Esophagus squamous epithelium (tissue), 5 donors: ENCODE results near the gene MYH7. TPM values are rescaled to one million over a fixed set of nuclear protein-coding genes. Genes with fewer than 3 reads are reported as not detected.

Source experiments
- DNase-seq: peaks from one replicate; lab custom pipeline; 2025; lab: John Stamatoyannopoulos, UW
- H3K27ac ChIP-seq, 4 donors: fragments of 200-600 bp; sonication (generic); one replicate each; pipeline ENCODE4 v1.5.1; 2016 to 2019; ENCODE audit warnings: mild to moderate bottlenecking in 1 of 4
- H3K27me3 ChIP-seq, 4 donors: fragments of 200-600 bp; sonication (generic); 1 replicate in 3 of 4; 2 replicates in 1 of 4; pipeline versions ENCODE4 v1.5.1 to v1.6.0; 2017 to 2021; ENCODE audit warnings: antibody characterized with exemption in 1 of 4
- H3K36me3 ChIP-seq, 3 donors: fragments of 200-600 bp; sonication (generic); one replicate each; pipeline ENCODE4 v1.5.1; 2016 to 2019
- H3K4me1 ChIP-seq, 3 donors: fragments of 200-600 bp; sonication (generic); one replicate each; pipeline ENCODE4 v1.5.1; 2017 to 2019
- H3K4me3 ChIP-seq, 4 donors: fragments of 200-600 bp; sonication (generic); 1 replicate in 3 of 4; 2 replicates in 1 of 4; pipeline ENCODE4 v1.5.1; 2016 to 2019; ENCODE audit warnings: mild to moderate bottlenecking in 2 of 4, moderate library complexity in 1 of 4
- H3K9me3 ChIP-seq, 3 donors: fragments of 200-600 bp; sonication (generic); one replicate each; pipeline ENCODE4 v1.5.1; 2016 to 2019
- POLR2A ChIP-seq, 4 donors: fragments of 450-650 bp; IDR thresholded peaks; one replicate each; pipeline ENCODE4 v1.6.1; 2017; ENCODE audit warnings: antibody characterized with exemption in 4 of 4, mild to moderate bottlenecking in 4 of 4, moderate library complexity in 3 of 4
- WGBS, 2 donors: methylation state at CpG; one replicate each; pipeline ENCODE4 v1.1.5; 2018; 5-methylcytosine and 5-hydroxymethylcytosine counted together
- intact Hi-C: fragments of 100-400 bp; cut with DNase I; formaldehyde crosslinking; loops from one replicate; pipeline ENCODE4 v1.15.0; 2022
- total RNA-seq, 4 donors: library from RNA; depleted of rRNA; stranded (reverse); fragments of >200 nt; gene quantifications; one replicate each; pipeline ENCODE4 v1.1.0, GENCODE V29; 2016
- TF ChIP-seq, protein P1 (sequence below), 6 experiments: fragments of 450-650 bp in 4 of 6; fragments of 200-600 bp in 2 of 6; sonication (generic) in 2 of 6; IDR thresholded peaks; one replicate each; pipeline ENCODE4 v1.5.1; 2016 to 2019; ENCODE audit warnings: antibody characterized with exemption in 6 of 6, mild to moderate bottlenecking in 4 of 6, moderate library complexity in 4 of 6
- donor health status: DM: yes; HTN: yes; CAD: no.

MYH7 gene
- total RNA-seq, 4 donors from 2014 or later = not detected

DNA sequence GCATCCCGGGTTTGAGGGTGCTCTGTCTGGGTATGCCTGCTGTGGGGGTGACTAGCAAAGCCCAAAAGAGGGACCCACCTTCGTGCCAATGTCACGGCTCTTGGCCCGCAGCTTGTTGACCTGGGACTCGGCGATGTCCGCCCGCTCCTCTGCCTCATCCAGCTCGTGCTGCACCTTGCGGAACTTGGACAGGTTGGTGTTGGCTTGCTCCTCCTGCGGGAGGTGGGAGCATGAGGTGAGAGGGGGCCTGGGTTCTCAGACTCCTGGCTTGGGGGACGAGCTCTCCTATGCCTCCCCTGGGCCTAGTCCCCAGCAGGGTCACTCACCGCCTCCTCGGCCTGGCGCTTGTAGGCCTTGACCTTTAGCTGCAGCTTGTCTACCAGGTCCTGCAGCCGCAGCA is 21.8 kb downstream of the MYH7 start:
- intact Hi-C loops = no loop called here
- H3K4me3 ChIP-seq = no peak overlapping the region
- H3K27me3 ChIP-seq = peaks cover 0 to 17% (median 0%) of the 10 kb centered on the region in 4 donors
- no peak overlapping the region for H3K27ac ChIP-seq
- H3K36me3 ChIP-seq = no peaks in the 10 kb centered on the region
- H3K9me3 ChIP-seq = no peaks in the 10 kb centered on the region
- H3K4me1 ChIP-seq = no peaks in the 10 kb centered on the region
- WGBS, 2 donors = 86 to 89% methylated on average over 8 to 10 of the region's 16 CpGs
- no peak for DNase-seq
- TF ChIP-seq POLR2A (IDR thresholded peaks at IDR 0.05) = no peak
- TF ChIP-seq, protein P1, sequence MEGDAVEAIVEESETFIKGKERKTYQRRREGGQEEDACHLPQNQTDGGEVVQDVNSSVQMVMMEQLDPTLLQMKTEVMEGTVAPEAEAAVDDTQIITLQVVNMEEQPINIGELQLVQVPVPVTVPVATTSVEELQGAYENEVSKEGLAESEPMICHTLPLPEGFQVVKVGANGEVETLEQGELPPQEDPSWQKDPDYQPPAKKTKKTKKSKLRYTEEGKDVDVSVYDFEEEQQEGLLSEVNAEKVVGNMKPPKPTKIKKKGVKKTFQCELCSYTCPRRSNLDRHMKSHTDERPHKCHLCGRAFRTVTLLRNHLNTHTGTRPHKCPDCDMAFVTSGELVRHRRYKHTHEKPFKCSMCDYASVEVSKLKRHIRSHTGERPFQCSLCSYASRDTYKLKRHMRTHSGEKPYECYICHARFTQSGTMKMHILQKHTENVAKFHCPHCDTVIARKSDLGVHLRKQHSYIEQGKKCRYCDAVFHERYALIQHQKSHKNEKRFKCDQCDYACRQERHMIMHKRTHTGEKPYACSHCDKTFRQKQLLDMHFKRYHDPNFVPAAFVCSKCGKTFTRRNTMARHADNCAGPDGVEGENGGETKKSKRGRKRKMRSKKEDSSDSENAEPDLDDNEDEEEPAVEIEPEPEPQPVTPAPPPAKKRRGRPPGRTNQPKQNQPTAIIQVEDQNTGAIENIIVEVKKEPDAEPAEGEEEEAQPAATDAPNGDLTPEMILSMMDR (IDR thresholded peaks at IDR 0.05) = no peak

DNA sequence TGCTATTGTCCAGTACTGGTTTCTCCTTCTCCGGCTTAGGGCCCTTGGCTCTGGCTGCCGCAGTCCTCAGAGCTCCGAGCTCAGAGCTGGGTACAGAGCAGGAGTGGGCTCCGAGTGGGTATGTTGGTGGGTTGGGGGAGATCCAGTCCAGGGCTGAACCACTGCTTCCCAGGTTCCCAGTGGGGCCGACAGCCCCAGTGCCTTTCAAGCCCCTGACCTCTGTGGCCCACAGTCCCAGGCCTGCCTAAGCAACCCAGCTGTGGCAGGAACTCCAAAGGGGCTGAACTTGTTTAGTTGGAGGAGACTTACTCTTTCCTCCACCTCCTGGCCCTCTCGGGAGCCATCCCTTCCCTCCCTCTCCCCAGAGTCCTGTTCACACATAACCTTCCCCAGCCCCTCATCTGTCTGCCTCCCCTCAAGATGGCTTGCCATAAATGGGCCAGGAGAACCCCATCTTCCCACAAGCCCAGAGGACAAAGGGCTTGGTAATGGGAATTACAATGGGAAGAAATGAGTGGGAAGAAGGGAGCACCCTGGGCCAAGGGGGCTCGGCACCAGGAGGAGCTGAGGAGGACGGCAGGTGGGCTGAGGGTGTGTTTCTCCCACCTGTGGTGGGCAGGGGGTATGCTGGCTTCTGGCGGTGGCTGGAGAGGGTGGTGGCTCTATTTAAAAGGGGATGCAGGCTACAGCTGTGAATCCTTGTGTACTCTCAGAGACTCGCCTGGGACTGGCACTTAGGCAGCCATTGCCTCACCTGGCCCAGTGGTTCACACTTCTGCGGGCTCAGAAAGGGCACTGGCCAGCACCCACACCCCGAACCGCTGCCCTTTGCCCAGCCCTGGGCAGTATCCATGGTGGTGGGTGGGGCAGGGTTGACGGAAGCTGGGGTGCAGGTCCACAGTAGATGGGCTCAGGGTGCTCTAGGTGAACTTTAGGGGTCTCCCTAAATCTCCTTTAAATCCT is 23.6 kb downstream of the MYH7 start:
- TF ChIP-seq, protein P1 (IDR thresholded peaks at IDR 0.05) = no peak
- TF ChIP-seq POLR2A (IDR thresholded peaks at IDR 0.05) = no peak
- Histone ChIP-seq H3K27me3 (peaks cover 0 to 28% (median 0%) of the 10 kb centered on the region in 4 donors), H3K36me3 (no peaks in the 10 kb centered on the region), H3K27ac (no peak overlapping the region), H3K4me1 (no peaks in the 10 kb centered on the region), H3K4me3 (no peak overlapping the region), H3K9me3 (no peaks in the 10 kb centered on the region)
- intact Hi-C loops = no loop called here
- 61 to 83% methylated on average over 6 to 10 of the region's 14 CpGs for WGBS, 2 donors
- no peak for DNase-seq

DNA sequence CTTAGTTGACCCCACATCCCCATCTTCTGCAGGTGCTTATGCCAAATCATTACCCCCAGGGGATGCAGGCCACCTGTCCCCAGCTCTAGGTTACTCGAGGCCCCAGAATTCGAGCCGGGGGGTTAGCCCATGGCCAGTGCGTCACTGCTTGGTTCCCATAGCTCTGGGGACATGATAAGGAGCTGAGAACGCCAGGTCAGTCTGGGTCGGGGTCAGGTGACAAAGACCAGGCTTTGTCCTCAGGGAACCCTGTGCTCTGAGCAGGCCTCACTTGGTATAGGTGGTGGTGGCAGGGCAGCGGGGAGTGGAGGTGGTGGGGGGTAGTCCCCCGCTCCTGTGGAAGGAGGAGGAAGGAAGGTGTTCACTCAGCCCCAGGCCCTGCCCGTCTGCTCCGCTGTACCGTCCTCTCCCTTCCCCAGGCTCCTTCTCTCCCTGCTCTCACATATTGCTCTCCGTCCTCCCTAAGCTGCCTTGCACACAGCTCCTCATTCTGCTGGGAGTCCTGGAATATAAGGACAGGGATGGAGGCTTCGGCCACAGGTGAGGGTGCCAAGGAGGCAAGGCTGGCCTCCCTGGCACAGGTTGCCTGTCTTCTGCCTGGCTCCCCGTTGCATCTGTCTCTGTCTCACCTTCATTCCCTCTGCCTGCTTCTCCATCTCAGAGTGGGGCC is 25.4 kb downstream of the MYH7 start:
- Histone ChIP-seq H3K27ac (no peak overlapping the region), H3K27me3 (peaks cover 0 to 46% (median 0%) of the 10 kb centered on the region in 4 donors), H3K36me3 (no peaks in the 10 kb centered on the region), H3K4me1 (no peaks in the 10 kb centered on the region), H3K9me3 (no peaks in the 10 kb centered on the region), H3K4me3 (no peak overlapping the region)
- TF ChIP-seq POLR2A (IDR thresholded peaks at IDR 0.05) = no peak
- TF ChIP-seq, protein P1 (IDR thresholded peaks at IDR 0.05) = no peak
- WGBS, 2 donors = 87 to 90% methylated on average over 8 to 9 of the region's 14 CpGs
- intact Hi-C loops = no loop called here
- DNase-seq = no peak

DNA sequence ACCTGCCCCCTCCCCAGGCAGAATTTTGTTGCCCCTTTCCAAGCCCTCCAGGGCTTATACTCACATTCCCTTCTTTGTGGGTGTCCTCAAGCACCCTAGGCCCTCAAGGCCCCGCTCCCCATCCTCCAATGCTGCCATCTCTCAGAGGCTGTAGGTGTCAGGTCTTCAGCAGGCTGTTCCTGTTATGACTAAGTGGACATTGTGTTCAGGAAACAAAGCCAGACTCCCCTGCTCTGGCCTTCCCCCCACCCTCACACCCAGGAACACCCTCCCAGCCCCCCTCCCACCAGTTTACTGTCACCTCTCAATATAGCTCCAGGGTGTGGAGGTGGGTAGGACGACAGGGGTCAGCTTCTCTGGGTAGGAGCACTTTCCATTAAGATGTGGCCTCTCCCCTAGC is 26.0 kb downstream of the MYH7 start:
- Histone ChIP-seq H3K27me3 (peaks cover 0 to 52% (median 0%) of the 10 kb centered on the region in 4 donors), H3K36me3 (no peaks in the 10 kb centered on the region), H3K27ac (no peak overlapping the region), H3K4me1 (no peaks in the 10 kb centered on the region), H3K4me3 (no peak overlapping the region), H3K9me3 (no peaks in the 10 kb centered on the region)
- TF ChIP-seq, protein P1 (IDR thresholded peaks at IDR 0.05) = no peak
- TF ChIP-seq POLR2A (IDR thresholded peaks at IDR 0.05) = no peak
- 20 to 74% methylated on average over 1 to 2 of the region's 2 CpGs for WGBS, 2 donors
- no peak for DNase-seq
- intact Hi-C loops = no loop called here

DNA sequence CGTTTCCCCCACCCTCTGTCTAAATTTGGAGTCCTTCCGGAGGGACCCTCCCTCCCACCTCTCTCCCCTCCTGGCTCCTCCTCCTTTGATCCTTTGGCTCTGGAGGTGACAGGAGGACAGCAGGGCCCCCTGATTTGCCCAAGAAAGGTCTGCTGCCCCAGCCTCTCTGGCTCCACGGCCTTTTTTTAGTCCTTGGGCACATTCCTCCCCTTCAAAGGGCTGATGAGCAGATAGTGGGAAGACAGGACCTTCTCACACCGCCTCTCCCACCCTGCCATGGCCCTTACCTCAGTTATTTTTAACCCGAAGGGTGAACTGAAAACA is 27.2 kb downstream of the MYH7 start:
- peaks cover 0 to 62% (median 0%) of the 10 kb centered on the region in 4 donors for H3K27me3 ChIP-seq
- intact Hi-C loops = no loop called here

More for the DNA sequence above, 27.2 kb downstream of the MYH7 start:
- H3K9me3 ChIP-seq = no peaks in the 10 kb centered on the region
- WGBS, 2 donors = 57% methylated on average over 4 to 5 of the region's 5 CpGs
- no peak for DNase-seq
- H3K4me1 ChIP-seq = no peaks in the 10 kb centered on the region
- TF ChIP-seq, protein P1 (IDR thresholded peaks at IDR 0.05) = no peak
- TF ChIP-seq POLR2A (IDR thresholded peaks at IDR 0.05) = no peak
- H3K27ac ChIP-seq = no peak overlapping the region
- H3K4me3 ChIP-seq = no peak overlapping the region
- H3K36me3 ChIP-seq = no peaks in the 10 kb centered on the region
